A172 (cell line): ENCODE results near the gene SYNE3. TPM values are rescaled to one million over a fixed set of nuclear protein-coding genes. Genes with fewer than 3 reads are reported as not detected.

Source experiments
- DNase-seq: peaks from one replicate; pipeline ENCODE4 v3.0.0-alpha.2; 2015; ENCODE audit warnings: low spot score
- total RNA-seq: library from RNA; depleted of rRNA; stranded (reverse); fragments of >200 nt; shearing (Covaris generic); gene quantifications from 2 replicates; pipeline ENCODE4 v1.2.3, GENCODE V29; 2014; rRNA removed

Gene SYNE3
- total RNA-seq, 1 experiment from 2014 or later = 0.91 TPM

GRCh38 chr14:95474941-95475340, 41.5 kb downstream of the SYNE3 start:
- DNase-seq = no peak

- no peak for DNase-seq
Measured at GRCh38 chr14:95474486-95474885, 42.0 kb downstream of the SYNE3 start.

- DNase-seq = no peak
Measured at GRCh38 chr14:95472819-95473251, 43.6 kb downstream of the SYNE3 start.

DNA sequence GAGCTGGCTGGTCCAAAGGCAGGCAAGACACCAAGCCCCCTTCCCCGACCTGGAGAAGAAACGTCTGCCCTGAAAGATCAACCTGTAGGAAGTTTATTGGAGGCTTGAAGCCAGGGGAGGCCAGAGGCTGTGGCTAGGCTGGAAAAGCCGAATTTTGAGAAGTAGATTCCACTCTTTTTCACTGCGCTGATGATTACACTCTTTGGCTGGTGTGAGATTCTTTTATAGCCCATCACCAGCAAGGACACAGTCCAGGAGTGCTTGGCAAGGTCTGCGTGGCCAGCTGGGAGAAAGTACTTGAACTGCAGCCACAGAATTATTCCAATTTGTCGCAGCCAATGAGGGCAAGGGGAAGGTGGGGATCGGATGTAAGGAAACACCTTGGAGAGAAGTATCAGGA, 45.0 kb downstream of the SYNE3 start:
- no peak for DNase-seq

DNA sequence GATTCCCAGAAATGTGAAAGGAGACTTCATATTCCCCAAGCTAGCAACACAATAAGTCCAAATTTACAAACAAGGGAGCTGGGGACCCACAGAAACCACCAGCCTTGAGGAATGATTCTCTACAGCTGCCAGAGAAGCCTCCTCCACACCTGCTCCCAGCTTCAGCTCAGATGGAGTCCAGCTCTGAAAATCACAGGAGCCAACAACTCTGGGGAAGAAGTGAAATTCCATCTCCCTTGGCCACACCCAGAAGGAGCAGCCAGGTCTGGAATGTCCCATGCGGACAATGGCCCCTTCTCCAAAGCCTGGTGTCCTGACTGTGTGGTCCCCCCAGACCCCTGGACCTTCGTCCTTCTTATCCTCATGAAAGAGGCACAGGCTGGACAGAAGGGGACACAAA, 45.4 kb downstream of the SYNE3 start:
- DNase-seq = no peak

- no peak for DNase-seq
Measured at GRCh38 chr14:95469134-95469481, 47.3 kb downstream of the SYNE3 start.

DNA sequence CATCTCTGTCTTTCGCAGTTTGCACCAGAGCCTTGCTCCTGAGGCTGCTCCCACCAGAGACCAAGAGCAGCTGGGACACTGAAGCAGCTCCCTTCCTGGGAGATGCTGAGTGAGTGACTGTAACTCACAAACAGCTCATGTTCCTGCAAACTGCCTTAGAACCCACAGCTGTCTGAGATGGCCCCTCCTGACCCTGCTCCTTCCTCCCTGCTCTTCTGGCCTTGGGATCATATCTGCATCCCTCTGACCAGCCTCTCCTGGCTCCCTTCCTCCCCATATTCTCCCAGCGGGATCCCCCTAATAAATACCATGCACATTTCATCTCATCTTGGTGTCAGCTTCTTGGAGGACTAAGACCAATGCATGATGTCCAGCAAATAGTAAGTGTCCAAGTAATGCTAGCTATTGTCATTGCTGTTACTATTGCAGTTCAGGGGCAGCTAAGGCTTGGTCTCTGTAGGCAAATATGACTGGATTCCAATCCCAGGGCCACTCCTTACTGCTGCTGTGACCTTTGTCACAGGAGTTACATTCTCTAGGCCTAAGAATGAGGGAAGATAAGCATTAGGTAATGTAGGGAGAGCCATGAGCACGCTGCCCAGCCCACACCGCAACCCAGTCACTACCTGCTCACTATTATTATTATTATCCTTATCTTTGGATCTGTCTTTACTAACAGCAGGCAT, 47.9 kb downstream of the SYNE3 start:
- no peak for DNase-seq

- no peak for DNase-seq
Measured at GRCh38 chr14:95467657-95468056, 48.8 kb downstream of the SYNE3 start.

DNA sequence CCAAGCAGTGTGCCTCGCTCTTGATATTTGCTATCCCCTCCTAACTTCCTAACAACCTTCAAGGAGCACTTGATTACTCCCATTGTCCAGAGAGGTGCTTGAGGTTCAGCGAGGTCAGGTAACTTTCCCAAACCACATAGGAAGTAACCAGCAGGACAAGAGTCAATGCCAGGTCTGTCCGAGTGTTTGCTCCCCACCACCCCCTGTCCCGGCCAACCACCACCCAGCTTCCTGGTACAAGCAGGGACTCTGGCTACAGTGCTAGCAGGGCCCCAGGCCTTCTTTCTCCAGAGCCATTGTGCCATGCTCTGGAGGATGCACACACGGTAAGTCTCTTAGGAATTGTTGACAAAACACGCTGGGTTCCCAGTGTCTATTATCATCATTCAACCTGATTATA, 49.2 kb downstream of the SYNE3 start:
- DNase-seq = no peak

Other genes with a start within 250 kb of the SYNE3 start
- 1.5 and 1.8 TPM in 2 replicates for gene CLMN, start 196.7 kb downstream of the SYNE3 start, total RNA-seq
- gene GLRX5, start 18.4 kb upstream of the SYNE3 start, total RNA-seq = 53.1 and 56.1 TPM in 2 replicates
- gene TCL1B, start 169.8 kb upstream of the SYNE3 start, total RNA-seq = not detected in 2 replicates
- gene TCL1A, start 197.5 kb upstream of the SYNE3 start, total RNA-seq = not detected in 2 replicates